Smooth muscle cell of trachea (primary cell): ENCODE results near the gene PRR5. TPM values are rescaled to one million over a fixed set of nuclear protein-coding genes. Genes with fewer than 3 reads are reported as not detected.

ENCODE experiments used
- total RNA-seq: library from RNA; depleted of rRNA; stranded (reverse); fragments of >200 nt; gene quantifications from 2 replicates; pipeline ENCODE4 v1.2.1, GENCODE V29; 2014

PRR5 gene
- total RNA-seq, result 3.3 and 26.0 TPM in 2 replicates

GRCh38 chr22:44701824-44702478, at the start of gene PRR5:
PRR5 (plus strand) TSS chr22:44702204; CDS start chr22:44702475, 271 bp downstream.

GRCh38 chr22:44752285-44753188, 50.5 kb downstream of the PRR5 start, which contains the start of gene ARHGAP8:
ARHGAP8 (plus strand) TSS chr22:44752575; CDS start chr22:44786528, 33,953 bp downstream.

Other genes starting within 250 kb of the PRR5 start
- 19.8 and 31.4 TPM in 2 replicates for gene RTL6, start 204.0 kb upstream of the PRR5 start, total RNA-seq
- 1.2 TPM in 1 of 2 replicates, not detected in the other for gene ARHGAP8, start 50.4 kb downstream of the PRR5 start, total RNA-seq